Vagina (tissue), 2 donors: Measurements from ENCODE around the gene CLEC4A. TPM values are rescaled to one million over a fixed set of nuclear protein-coding genes. Genes with fewer than 3 reads are reported as not detected.
"Not testable (repeated sequence)": the region's sequence is repeated elsewhere in the genome, so short reads cannot be mapped to it uniquely, and the experiment has no call there.

Experiments
- DNase-seq, 2 donors: peaks; one replicate each; pipeline ENCODE4 v3.0.0-alpha.2; 2017; ENCODE audit errors: extremely low spot score in 2 of 2
- H3K27ac ChIP-seq: fragments of 200-600 bp; sonication (generic); one replicate; pipeline ENCODE4 v1.5.1; 2019
- H3K27me3 ChIP-seq: fragments of 200-600 bp; sonication (generic); one replicate; pipeline ENCODE4 v1.5.1; 2019
- H3K36me3 ChIP-seq, 2 donors: fragments of 200-600 bp; sonication (generic); one replicate each; pipeline ENCODE4 v1.5.1; 2017 to 2019
- H3K4me1 ChIP-seq: fragments of 200-600 bp; sonication (generic); one replicate; pipeline ENCODE4 v1.5.1; 2019
- H3K4me3 ChIP-seq, 2 donors: fragments of 200-600 bp; sonication (generic); 1 replicate in 1 of 2; 2 replicates in 1 of 2; pipeline ENCODE4 v1.5.1; 2016 to 2019
- H3K9me3 ChIP-seq: fragments of 200-600 bp; sonication (generic); one replicate; pipeline ENCODE4 v1.5.1; 2019
- POLR2A ChIP-seq, 2 donors: fragments of 450-650 bp; IDR thresholded peaks; one replicate each; pipeline ENCODE4 v1.6.1; 2017; ENCODE audit warnings: antibody characterized with exemption in 2 of 2, mild to moderate bottlenecking in 2 of 2, moderate library complexity in 2 of 2
- POLR2AphosphoS5 ChIP-seq, 2 donors: sonication (generic); formaldehyde crosslinking; IDR thresholded peaks; one replicate each; pipeline ENCODE4 v1.9.0; 2017; ENCODE audit warnings: antibody characterized with exemption in 2 of 2, mild to moderate bottlenecking in 2 of 2, low read depth in 1 of 2; ENCODE audit not compliant: insufficient read depth in 1 of 2
- intact Hi-C: fragments of 100-400 bp; cut with DNase I; formaldehyde crosslinking; loops from one replicate; pipeline ENCODE4 v1.15.1; 2023
- total RNA-seq: library from RNA; depleted of rRNA; stranded (reverse); fragments of >200 nt; gene quantifications from one replicate; pipeline ENCODE4 v1.2.3, GENCODE V29; 2016
- TF ChIP-seq, protein P1 (sequence below), 3 experiments: fragments of 450-650 bp in 2 of 3; fragments of 200-600 bp in 1 of 3; sonication (generic) in 1 of 3; IDR thresholded peaks; one replicate each; pipeline ENCODE4 v1.5.1; 2017 to 2019; ENCODE audit warnings: antibody characterized with exemption in 3 of 3, mild to moderate bottlenecking in 2 of 3, moderate library complexity in 2 of 3

Gene CLEC4A
- total RNA-seq, 1 donor from 2014 or later, result 2.2 TPM

- H3K4me1 ChIP-seq, result peaks cover 31% of the 10 kb centered on the region
Observed at GRCh38 chr12:8087666-8088065, 35.8 kb upstream of the CLEC4A start.

GRCh38 chr12:8088574-8088973 is 34.8 kb upstream of the CLEC4A start:
- TF ChIP-seq POLR2AphosphoS5 (IDR thresholded peaks at IDR 0.05; ENCODE audit: insufficient read depth in 1 of 2, low read depth in 1 of 2) (no peak), POLR2A (IDR thresholded peaks at IDR 0.05) (no peak)
- TF ChIP-seq, protein P1, sequence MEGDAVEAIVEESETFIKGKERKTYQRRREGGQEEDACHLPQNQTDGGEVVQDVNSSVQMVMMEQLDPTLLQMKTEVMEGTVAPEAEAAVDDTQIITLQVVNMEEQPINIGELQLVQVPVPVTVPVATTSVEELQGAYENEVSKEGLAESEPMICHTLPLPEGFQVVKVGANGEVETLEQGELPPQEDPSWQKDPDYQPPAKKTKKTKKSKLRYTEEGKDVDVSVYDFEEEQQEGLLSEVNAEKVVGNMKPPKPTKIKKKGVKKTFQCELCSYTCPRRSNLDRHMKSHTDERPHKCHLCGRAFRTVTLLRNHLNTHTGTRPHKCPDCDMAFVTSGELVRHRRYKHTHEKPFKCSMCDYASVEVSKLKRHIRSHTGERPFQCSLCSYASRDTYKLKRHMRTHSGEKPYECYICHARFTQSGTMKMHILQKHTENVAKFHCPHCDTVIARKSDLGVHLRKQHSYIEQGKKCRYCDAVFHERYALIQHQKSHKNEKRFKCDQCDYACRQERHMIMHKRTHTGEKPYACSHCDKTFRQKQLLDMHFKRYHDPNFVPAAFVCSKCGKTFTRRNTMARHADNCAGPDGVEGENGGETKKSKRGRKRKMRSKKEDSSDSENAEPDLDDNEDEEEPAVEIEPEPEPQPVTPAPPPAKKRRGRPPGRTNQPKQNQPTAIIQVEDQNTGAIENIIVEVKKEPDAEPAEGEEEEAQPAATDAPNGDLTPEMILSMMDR (IDR thresholded peaks at IDR 0.05), result no peak
- Histone ChIP-seq H3K4me1 (peaks cover 22% of the 10 kb centered on the region), H3K27ac (no peak overlapping the region), H3K27me3 (no peaks in the 10 kb centered on the region), H3K4me3 (no peak overlapping the region), H3K9me3 (no peaks in the 10 kb centered on the region), H3K36me3 (peaks cover 0 to 45% of the 10 kb centered on the region in 2 donors)
- intact Hi-C loops, result loop anchor here (10.0 kb wide), 1 partner anchor 54 kb away; the partner anchor contains the start of gene FOXJ2
- no peak for DNase-seq

More at GRCh38 chr12:8087666-8088065, 35.8 kb upstream of the CLEC4A start:
- Histone ChIP-seq H3K27me3 (no peaks in the 10 kb centered on the region), H3K9me3 (no peaks in the 10 kb centered on the region), H3K27ac (no peak overlapping the region), H3K36me3 (peaks cover 0 to 35% of the 10 kb centered on the region in 2 donors), H3K4me3 (no peak overlapping the region)
- TF ChIP-seq, protein P1 (IDR thresholded peaks at IDR 0.05), result no peak
- TF ChIP-seq POLR2AphosphoS5 (IDR thresholded peaks at IDR 0.05; ENCODE audit: insufficient read depth in 1 of 2, low read depth in 1 of 2) (no peak), POLR2A (IDR thresholded peaks at IDR 0.05) (no peak)
- intact Hi-C loops, result loop anchor here (10.0 kb wide), 1 partner anchor 53 kb away; the partner anchor contains the start of gene FOXJ2
- DNase-seq, result no peak

GRCh38 chr12:8089277-8089676 is 34.1 kb upstream of the CLEC4A start:
- H3K4me1 ChIP-seq, result peaks cover 15% of the 10 kb centered on the region
- not testable (repeated sequence) for H3K27me3 ChIP-seq, H3K9me3 ChIP-seq, H3K4me3 ChIP-seq, H3K27ac ChIP-seq, DNase-seq
- H3K36me3 ChIP-seq, result peaks cover 0 to 52% of the 10 kb centered on the region in 2 donors
- intact Hi-C loops, result loop anchor here (10.0 kb wide), 1 partner anchor 54 kb away; the partner anchor contains the start of gene FOXJ2

GRCh38 chr12:8089716-8090115 is 33.7 kb upstream of the CLEC4A start:
- intact Hi-C loops, result loop anchor here (10.0 kb wide), 1 partner anchor 55 kb away; the partner anchor contains the start of gene FOXJ2
- Histone ChIP-seq H3K36me3 (peaks cover 0 to 56% of the 10 kb centered on the region in 2 donors), H3K4me1 (peaks cover 11% of the 10 kb centered on the region), H3K27me3 (no peaks in the 10 kb centered on the region), H3K27ac (no peak overlapping the region), H3K4me3 (no peak overlapping the region), H3K9me3 (no peaks in the 10 kb centered on the region)
- no peak for TF ChIP-seq POLR2AphosphoS5 (IDR thresholded peaks at IDR 0.05; ENCODE audit: insufficient read depth in 1 of 2, low read depth in 1 of 2)
- TF ChIP-seq POLR2A (IDR thresholded peaks at IDR 0.05), result no peak
- TF ChIP-seq, protein P1 (IDR thresholded peaks at IDR 0.05), result no peak
- no peak for DNase-seq

DNA sequence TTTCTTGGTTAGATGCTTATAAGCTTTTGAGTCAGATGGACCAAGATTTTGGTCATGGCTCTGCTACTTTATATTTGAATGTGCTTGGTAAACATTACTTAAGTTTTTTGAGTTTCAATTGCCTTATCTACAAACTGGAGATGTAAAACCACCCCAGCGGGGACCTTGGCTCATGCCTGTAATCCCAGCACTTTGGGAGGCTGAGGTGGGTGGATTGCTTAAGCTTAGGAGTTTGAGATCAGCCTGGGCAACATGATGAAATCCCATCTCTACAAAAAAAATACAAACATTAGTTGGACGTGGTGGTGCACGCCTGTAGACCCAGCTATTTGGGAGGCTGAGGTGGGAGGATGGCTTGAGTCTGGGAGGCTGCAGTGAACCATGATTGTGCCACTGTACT is 30.1 kb upstream of the CLEC4A start:
- Histone ChIP-seq H3K27ac (no peak overlapping the region), H3K27me3 (no peaks in the 10 kb centered on the region), H3K36me3 (peaks cover 0 to 87% of the 10 kb centered on the region in 2 donors), H3K9me3 (no peaks in the 10 kb centered on the region), H3K4me1 (peaks cover 7% of the 10 kb centered on the region), H3K4me3 (no peak overlapping the region)
- no peak for TF ChIP-seq POLR2AphosphoS5 (IDR thresholded peaks at IDR 0.05; ENCODE audit: insufficient read depth in 1 of 2, low read depth in 1 of 2)
- TF ChIP-seq, protein P1 (IDR thresholded peaks at IDR 0.05), result no peak
- no peak for TF ChIP-seq POLR2A (IDR thresholded peaks at IDR 0.05)
- no peak for DNase-seq
- intact Hi-C loops, result no loop called here
